Fibroblast of the aortic adventitia (primary cell): ENCODE measurements around the gene PCDH9. TPM values are rescaled to one million over a fixed set of nuclear protein-coding genes. Genes with fewer than 3 reads are reported as not detected.
"Not testable (repeated sequence)": the region's sequence is repeated elsewhere in the genome, so short reads cannot be mapped to it uniquely, and the experiment has no call there.

ENCODE experiments used
- DNase-seq: peaks from one replicate; pipeline ENCODE4 v3.0.0-alpha.2; 2010; ENCODE audit warnings: low read depth
- H3K4me3 ChIP-seq: 2 replicates; pipeline ENCODE4 v1.5.1; 2011; ENCODE audit warnings: low read depth, mild to moderate bottlenecking, control low read depth, low read length, moderate library complexity
- CTCF ChIP-seq: IDR thresholded peaks from 2 replicates; pipeline ENCODE4 v1.5.1; 2011; ENCODE audit warnings: mild to moderate bottlenecking, low read length, control low read depth, inconsistent platforms; ENCODE audit not compliant: insufficient read depth
- total RNA-seq: library from RNA; depleted of rRNA; stranded (reverse); fragments of >200 nt; gene quantifications from 2 replicates; pipeline ENCODE4 v1.2.3, GENCODE V29; 2012; ENCODE audit warnings: low replicate concordance

PCDH9 gene
- total RNA-seq, 1 donor = 19.0 TPM

GRCh38 chr13:67097892-67098452 lies 132.2 kb downstream of the PCDH9 start:
- DNase-seq = no peak
- no peak overlapping the region for H3K4me3 ChIP-seq

GRCh38 chr13:67096893-67097292 lies 133.2 kb downstream of the PCDH9 start:
- H3K4me3 ChIP-seq, DNase-seq: not testable (repeated sequence)

More at GRCh38 chr13:67097892-67098452, 132.2 kb downstream of the PCDH9 start:
- no peak for TF ChIP-seq CTCF

GRCh38 chr13:67096418-67096817 lies 133.7 kb downstream of the PCDH9 start:
- H3K4me3 ChIP-seq = no peak overlapping the region
- DNase-seq = no peak
- no peak for TF ChIP-seq CTCF

GRCh38 chr13:67095621-67096020 lies 134.5 kb downstream of the PCDH9 start:
- TF ChIP-seq CTCF = no peak
- H3K4me3 ChIP-seq = no peak overlapping the region
- DNase-seq = peak; percentile 15

GRCh38 chr13:67094952-67095351 lies 135.2 kb downstream of the PCDH9 start:
- DNase-seq = no peak
- H3K4me3 ChIP-seq = no peak overlapping the region
- TF ChIP-seq CTCF = no peak

GRCh38 chr13:67094078-67094477 lies 136.1 kb downstream of the PCDH9 start:
- no peak for TF ChIP-seq CTCF
- H3K4me3 ChIP-seq = no peak overlapping the region
- no peak for DNase-seq

- no peak for TF ChIP-seq CTCF
- no peak overlapping the region for H3K4me3 ChIP-seq
- DNase-seq = no peak
Measured at GRCh38 chr13:67091603-67092002, 138.5 kb downstream of the PCDH9 start.
